GM21515 (cell line): ENCODE data around the gene DOCK3.
"Not testable (repeated sequence)": the region's sequence is repeated elsewhere in the genome, so short reads cannot be mapped to it uniquely, and the experiment has no call there.

Experiments
- ATAC-seq: cut with Tn5 transposase; IDR thresholded peaks from one replicate; pipeline ENCODE4 v1.9.1; 2021; ENCODE audit not compliant: unreplicated experiment

The DOCK3 gene

DNA sequence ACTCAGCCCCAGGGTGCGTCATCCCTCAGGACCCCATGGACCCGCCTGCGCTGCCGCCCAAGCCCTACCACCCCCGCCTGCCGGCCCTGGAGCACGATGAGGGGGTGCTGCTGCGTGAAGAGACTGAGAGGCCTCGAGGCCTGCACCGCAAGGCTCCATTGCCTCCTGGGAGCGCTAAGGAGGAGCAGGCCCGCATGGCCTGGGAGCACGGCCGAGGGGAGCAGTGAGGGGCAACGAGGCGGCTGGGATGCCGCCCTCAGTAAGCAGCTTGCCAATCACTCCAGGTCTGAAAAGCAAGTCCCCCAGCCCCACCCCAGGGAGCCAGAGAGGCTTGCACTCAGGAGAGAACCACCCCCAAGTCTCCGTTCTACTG lies 706.6 kb downstream of the DOCK3 start:
- ATAC-seq = no peak

DNA sequence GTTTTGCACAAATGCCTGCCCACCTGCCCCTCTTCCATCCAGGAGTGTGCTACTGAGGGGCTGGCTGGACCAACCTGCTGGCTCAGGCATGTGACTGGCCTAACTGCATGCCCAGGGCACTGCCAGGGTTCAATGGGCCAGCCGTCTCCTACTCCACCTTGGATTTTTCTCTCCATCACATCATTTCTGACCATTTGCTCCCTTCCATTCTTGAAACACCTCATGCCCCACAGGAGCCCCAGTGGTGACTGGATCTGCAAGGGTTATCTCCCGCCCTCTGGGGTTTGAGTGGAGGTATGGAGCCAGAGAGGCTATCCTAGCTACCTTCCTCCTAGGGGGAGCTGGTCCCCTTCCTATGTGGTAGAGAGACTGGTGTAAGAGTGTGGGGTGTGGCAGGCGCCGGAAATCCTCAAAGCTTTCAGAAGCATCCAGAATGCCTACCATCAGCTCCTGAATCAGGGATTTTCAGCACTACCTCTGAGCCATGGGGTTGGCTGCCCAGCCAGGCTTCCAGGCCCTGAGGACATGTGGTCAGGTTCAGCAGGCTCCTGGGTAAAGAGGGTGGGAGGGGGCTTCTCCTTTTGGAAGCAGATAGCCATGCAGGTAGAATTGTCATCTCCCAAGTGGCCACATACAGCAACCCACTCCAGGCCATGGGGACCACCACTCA lies 707.5 kb downstream of the DOCK3 start:
- no peak for ATAC-seq

DNA sequence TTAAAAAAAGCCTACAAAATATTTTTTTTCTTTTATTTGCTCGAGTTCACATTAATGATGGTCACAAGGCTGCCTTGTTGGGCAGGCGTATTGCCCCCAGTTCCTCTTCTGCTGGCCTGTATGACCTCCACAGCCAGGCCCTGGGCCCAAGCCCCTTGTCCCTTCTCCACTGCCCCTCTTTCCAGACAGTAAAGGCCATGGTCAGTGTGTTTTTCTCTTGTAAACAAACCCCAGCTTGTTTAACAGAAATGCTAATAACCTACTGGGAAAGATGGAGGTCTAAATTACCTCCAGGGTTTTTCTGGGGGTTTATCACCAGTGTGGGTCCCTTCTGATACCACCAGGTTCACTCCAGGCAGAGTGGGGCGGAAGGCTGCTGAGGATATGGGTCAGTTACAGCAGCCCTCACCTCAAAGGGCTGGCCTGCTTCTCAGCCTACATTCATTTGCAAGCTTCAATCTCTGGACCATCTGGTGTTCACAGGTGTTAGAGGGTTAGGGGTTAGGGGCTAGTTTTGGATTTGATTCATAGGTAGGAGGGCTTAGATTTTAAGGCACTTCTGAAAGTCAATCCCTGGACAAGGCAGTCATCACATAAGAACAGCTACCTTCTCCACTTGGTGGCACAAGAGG lies 708.3 kb downstream of the DOCK3 start:
- no peak for ATAC-seq

DNA sequence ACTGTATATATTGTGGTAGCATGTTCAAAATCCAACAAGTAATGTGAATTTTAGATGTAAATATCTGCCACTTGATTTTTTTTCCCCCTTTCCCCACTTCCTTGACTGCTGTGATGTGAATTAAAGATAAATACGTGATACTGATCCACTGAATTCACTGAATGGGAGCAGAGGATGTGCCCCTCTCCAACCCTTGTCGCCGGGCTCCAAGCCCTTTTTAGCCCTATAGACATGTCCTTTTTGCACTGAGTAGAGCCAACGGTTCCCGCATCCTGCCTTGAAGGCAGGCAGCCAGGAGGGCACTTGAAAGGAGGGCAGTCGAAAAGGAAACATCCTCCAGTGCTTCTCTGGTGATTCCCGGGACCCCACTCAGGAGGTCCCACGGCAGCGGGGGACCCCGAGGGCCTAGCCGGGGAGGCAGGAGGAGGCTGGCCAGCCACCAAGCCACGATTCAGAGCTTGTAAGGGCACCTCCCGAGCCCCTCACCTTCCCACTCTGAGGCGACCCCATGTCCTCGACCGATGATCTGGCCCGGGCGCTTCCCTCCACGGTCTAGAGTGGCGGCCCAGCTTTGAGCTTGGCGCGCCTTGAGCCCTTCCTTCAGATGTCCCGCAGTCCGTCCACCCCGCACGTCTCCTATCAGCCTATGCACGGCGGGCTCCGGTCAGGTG lies 709.5 kb downstream of the DOCK3 start:
- peak; percentile 15 for ATAC-seq

DNA sequence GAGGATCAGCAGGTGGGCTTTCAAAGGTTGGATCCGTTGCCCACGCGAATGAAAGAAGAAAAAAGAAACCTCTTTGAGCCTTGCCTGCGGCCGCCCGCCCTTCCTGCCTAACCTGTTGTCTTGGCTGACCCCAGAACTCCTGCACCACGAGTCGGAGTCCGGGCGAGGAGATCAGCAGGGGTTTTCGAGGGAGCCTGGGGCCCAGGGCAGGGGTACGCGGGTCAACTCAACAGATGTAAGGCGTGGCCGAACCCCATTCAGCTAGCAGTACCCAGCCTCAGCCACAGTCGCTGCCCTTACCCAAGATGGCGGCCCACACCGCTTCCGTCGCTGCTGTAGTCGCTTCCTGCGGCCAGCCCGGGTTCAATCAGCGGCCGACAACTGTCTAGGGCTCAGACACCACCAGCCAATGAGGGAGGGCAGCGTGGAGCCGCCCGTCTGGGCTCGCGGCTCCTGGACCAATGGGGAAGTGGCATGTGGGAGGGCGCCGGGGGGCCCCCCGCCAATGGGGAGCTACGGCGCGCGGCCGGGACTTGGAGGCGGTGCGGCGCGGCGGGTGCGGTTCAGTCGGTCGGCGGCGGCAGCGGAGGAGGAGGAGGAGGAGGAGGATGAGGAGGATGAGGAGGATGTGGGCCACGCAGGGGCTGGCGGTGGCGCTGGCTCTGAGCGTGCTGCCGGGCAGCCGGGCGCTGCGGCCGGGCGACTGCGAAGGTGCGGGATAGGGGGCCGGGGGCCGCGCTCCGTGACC lies 710.2 kb downstream of the DOCK3 start, which contains the start of gene MANF:
Gene MANF (plus strand): TSS at position 566 of the 748 bp plus-strand sequence. CDS start 52 bp downstream, at position 618.
- ATAC-seq = peak; percentile 90

DNA sequence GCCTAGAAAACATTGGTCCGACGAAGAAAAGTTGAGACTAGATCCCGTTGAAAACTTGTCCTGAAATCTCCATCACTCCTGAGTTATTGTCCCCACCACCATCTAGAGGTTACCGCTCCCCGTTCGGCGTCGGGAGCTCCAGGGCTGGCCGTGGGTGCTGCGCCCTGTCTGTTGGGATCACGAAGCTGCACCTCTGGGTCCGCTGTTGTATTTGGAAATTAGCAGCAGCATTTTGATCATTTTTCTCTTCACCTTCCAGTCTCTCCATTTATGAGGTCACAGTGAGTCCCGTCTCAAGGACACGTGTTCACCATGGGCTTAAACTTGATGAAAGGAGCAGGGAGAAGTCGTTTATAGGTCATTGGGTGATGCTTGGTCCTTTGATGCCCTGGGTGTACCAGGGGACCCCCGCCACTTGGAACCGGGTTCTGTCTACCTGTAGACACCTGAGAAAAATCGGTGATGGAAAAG lies 710.9 kb downstream of the DOCK3 start:
- no peak for ATAC-seq

DNA sequence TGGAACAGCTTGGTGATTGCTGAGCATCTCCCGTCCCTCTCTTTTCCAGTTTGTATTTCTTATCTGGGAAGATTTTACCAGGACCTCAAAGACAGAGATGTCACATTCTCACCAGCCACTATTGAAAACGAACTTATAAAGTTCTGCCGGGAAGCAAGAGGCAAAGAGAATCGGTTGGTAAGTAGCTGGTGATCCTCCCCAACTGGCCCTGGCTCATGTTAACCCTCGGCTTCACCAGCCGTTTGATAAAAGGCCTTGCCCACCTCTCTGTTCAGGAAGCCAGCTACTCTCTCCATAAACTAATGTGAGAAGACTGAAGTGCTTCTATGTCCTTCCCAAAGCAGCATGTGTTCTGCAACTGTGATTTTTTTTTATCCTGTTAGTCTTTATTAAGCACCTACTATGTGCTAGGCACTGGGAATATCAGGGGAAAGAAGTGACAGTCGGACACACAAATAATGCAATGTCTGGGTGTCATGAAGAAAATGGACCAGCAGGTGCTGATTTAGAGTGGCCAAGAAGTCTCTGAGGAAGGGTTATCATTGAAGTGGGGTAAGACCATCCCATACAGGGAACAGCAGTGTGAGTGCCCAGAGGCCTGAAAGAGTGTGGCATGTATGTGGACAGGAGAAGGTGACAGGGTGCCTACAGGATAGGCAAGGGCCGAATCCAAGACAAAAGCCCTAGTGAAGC lies 711.6 kb downstream of the DOCK3 start:
- ATAC-seq = no peak

DNA sequence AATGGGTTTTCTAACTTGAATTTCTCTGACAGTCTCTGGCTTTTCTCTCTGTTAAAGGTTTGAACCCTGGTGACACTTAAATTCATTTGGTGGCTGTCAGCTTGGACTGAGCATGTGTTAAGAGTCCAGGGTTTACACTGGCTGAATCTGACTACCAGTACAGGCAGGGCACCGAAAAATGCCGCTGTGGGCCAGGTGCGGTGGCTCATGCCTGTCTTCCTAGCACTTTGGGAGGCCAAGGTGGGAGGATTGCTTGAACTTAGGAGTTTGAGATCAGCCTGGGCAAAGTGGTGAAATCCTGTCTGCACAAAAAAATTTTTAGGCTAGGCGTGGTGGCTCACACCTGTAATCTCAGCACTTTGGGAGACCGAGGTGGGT lies 712.1 kb downstream of the DOCK3 start:
- ATAC-seq = no peak

DNA sequence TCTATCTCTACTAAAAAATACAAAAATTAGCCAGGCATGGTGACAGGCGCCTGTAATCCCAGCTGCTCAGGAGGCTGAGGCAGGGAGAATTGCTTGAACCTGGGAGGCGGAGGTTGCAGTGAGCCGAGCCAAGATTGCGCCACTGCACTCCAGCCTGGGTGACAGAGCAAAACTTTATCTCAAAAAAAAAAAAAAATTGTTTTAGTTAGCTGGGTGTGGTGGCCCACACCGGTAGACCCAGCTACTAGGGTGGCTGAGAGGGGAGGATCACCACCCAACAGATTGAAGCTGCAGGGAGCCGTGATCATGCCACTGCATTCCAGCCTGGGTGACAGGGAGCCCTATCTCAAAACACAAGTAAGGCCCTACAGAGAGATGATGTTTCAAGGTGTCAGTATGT lies 712.6 kb downstream of the DOCK3 start:
- ATAC-seq = not testable (repeated sequence)

DNA sequence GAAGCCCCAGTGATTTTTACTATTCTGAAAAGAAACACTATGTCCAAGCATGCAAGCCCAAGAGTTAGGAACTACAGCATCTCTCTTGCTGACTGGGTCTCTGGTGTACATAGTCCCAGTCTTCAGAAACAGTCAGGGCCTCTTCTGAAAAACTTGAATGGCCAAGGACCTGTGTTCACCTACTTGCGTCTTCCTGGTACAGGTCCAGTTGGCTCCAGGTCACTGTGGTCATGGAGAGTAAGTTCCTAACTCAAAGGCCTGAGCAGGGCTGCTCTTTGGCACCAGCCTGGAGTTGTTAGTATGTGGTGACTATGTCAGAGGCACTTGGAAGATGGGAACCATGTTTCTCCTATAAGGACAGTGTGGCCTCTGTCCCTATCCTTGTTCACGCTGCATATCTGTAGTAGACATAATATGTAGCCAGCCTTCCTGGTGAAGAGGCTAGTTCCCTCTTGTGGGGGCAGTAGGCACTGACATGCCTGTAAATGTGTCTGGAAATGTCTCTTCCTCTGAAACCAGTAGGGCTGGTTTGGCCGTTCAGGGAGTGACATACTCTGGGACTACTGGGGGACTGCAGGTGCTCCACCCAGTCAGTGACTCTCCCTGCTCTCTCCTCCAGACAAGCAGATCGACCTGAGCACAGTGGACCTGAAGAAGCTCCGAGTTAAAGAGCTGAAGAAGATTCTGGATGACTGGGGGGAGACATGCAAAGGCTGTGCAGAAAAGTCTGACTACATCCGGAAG lies 713.7 kb downstream of the DOCK3 start:
- ATAC-seq = no peak

DNA sequence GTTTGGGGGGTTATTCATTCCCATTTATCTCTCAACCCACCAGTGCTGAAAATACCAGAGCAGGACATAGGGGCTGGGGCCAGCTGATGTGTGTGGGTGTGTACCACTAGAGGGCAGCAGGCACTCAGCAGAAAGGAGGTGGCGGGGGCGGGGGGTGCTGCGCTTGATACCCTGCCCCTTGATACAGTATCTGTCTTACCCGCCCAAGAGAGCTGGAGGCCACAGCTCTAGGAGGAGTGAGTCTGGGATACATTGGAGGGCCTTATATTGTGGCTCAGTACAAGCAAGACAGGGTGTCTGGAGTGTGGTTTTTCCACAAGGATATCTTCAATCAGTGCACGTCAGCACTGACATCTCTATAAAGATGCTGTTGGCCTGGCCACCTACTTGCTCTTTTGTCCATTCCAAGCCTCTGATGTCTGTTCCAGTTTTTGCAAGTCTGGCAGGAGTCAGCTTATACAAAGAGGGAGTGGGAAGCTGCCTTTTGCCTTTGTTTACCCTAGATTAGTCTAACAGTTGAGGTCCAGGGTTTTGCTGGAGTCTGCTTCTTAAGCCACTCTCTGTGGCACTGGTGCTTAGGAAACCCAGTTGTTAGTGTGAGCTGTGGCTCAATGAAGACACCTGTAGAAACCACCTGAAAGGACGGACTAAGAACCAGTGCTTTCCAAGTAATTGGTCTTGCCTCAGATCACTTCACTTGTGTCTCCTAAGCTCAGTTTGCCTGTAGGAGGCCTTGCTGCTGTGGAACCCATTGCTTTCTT lies 714.9 kb downstream of the DOCK3 start:
- no peak for ATAC-seq

DNA sequence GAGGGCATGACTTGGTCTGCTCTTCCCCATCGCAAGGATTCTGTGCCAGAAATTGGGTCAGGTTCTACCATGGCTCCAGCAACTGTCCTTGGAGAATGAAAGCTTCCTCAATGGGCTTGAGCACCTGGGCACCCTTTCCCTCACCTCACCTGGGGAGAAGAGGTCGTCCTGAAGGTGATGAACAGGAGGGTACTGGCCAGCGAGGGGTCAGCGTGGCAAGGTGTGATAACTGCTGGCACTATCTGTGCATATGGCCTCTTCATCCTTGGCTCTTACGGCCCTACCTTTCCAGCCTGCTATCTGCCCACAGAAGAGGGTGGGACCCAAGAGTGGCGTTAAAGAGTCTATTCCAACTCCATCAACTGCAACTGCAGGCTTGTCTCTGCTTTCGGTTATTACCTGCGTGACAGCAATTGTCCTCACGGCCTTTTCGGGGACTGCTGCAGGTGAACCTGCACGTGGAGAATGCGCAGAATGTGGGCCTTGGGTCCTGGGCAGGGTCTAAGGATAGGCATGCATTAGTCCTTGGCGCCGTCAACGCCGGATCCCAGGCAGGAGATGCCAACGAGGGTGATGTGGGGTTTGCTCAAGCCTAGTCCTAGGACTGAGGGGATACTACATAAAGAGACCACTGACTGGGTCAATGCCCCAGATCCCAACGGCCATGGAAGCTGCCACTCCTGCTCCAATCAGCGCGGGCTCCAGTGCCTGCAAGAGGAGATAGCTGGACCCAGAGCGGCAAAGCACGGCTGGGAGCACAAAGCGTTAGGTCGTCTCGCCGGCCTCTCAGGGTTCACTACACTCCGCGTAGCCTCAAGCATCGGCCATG lies 715.7 kb downstream of the DOCK3 start:
- no peak for ATAC-seq

DNA sequence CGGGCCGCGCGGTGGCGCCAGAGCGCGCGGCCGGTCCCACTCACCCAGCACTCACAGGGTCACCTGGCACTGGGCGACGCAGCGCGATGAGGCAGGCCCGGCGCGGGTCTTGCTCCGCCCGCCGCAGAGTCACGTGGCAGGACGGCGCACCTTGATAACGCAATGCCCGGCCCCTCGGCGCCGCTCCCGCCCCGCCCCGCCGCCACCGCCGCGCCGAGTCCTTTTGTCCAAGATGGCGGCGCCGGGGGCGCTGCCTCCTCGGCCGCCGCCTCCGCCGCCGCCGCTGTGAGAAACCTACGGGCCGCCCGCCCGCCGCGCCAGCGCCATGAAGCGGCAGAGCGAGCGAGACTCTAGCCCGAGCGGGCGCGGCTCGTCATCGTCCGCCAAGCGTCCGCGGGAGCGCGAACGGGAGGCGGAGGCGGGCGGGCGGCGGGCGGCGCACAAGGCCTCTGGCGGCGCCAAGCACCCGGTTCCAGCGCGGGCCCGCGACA lies 716.4 kb downstream of the DOCK3 start, which contains the start of gene RBM15B:
Gene RBM15B (plus strand): TSS at position 211 of the 491 bp plus-strand sequence. CDS start 115 bp downstream, at position 326.
- peak; percentile 89 for ATAC-seq

DNA sequence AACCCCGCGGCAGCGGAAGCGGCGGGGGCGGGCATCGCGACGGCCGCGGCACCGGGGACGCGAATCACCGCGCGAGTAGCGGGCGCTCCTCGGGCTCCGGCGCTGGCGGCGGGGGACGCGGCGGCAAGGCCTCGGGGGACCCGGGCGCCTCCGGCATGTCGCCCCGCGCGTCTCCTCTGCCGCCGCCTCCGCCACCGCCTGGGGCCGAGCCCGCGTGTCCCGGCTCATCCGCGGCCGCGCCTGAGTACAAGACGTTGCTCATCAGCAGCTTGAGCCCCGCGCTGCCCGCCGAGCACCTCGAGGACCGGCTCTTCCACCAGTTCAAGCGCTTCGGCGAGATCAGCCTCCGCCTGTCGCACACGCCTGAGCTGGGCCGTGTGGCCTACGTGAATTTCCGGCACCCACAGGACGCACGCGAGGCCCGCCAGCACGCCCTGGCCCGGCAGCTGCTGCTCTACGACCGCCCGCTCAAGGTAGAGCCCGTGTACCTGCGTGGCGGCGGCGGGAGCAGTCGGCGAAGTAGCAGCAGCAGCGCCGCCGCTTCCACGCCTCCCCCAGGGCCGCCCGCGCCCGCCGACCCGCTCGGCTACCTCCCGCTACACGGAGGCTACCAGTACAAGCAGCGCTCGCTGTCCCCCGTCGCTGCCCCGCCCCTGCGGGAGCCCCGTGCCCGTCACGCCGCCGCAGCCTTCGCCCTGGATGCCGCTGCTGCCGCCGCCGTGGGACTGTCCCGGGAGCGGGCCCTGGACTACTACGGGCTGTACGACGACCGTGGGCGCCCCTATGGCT lies 717.0 kb downstream of the DOCK3 start:
- peak; percentile 7 for ATAC-seq

DNA sequence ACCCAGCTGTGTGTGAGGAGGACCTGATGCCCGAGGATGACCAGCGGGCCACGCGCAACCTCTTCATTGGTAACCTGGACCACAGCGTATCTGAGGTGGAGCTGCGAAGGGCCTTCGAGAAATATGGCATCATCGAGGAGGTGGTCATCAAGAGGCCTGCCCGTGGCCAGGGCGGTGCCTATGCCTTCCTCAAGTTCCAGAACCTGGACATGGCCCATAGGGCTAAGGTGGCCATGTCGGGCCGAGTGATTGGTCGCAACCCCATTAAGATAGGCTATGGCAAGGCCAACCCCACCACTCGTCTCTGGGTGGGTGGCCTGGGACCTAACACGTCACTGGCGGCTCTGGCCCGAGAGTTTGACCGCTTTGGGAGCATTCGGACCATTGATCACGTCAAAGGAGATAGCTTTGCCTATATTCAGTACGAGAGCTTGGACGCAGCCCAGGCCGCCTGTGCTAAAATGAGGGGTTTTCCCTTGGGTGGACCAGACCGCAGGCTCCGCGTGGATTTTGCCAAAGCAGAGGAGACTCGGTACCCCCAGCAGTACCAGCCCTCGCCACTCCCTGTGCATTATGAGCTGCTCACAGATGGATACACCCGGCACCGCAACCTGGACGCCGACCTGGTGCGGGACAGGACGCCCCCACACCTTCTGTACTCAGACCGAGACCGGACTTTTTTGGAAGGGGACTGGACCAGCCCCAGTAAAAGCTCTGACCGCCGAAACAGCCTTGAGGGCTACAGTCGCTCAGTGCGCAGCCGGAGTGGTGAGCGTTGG lies 717.8 kb downstream of the DOCK3 start:
- ATAC-seq = no peak

DNA sequence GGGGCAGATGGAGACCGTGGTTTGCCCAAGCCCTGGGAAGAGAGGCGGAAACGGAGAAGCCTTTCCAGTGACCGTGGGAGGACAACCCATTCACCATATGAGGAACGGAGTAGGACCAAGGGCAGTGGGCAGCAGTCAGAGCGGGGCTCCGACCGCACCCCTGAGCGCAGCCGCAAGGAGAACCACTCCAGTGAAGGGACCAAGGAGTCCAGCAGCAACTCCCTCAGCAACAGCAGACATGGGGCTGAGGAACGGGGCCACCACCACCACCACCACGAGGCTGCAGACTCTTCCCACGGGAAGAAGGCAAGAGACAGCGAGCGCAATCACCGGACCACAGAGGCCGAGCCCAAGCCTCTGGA lies 718.4 kb downstream of the DOCK3 start:
- ATAC-seq = no peak

DNA sequence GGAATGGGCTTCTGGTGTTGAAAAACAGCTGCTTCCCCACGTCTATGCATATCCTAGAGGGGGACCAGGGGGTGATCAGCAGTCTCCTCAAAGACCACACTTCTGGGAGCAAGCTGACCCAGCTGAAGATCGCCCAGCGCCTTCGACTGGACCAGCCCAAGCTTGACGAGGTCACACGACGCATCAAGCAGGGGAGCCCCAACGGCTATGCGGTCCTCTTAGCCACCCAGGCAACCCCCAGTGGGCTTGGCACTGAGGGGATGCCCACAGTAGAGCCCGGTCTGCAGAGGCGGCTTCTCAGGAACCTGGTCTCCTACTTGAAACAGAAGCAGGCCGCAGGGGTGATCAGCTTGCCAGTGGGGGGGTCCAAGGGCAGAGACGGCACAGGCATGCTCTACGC lies 718.8 kb downstream of the DOCK3 start:
- no peak for ATAC-seq
